WTC11 (cell line): ENCODE results near the gene PSMC6.

Experiments
- CTCF ChIP-seq: fragments of 200-600 bp; IDR thresholded peaks from 2 replicates; pipeline ENCODE4 v1.8.0; 2022; ENCODE audit warnings: antibody characterized with exemption
- MAX ChIP-seq: sonication (generic); formaldehyde crosslinking; IDR thresholded peaks from 2 replicates; pipeline ENCODE4 v1.8.0; 2022; ENCODE audit warnings: mild to moderate bottlenecking, missing genetic modification reagents
- MYBL2 ChIP-seq: sonication (generic); formaldehyde crosslinking; IDR thresholded peaks from 2 replicates; pipeline ENCODE4 v1.8.1; 2023; ENCODE audit warnings: mild to moderate bottlenecking, moderate library complexity, missing genetic modification reagents
- ZNF425 ChIP-seq: fragments of 250-450 bp; sonication (Bioruptor Pico); conservative IDR thresholded peaks from 2 replicates; pipeline ENCODE4 v1.9.0; 2021; ENCODE audit warnings: mild to moderate bottlenecking

DNA sequence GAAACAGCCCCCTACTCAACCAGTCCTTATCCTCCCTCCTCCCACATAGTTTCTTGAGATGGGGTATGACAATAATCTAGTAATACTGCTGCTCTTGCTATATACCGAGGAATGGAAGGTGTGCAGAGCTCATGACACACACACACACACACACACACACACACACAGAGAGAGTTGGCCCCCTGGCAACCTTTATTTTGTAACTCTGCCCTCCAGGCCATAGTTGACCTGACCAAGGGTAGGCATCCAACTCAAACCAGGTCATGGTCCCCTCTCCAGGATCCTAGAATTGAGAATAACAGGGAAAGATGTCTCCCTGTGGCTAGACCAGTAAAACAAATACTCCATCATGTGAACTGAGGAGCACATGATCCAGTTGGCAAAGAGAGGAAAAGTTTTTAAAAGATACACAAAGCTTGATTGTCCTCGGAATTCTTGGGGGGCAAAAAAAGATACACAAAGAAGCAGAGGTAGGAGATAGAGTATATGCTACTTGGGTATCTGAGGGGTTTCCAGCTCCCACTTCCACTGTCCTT, 22.9 kb upstream of the PSMC6 start:
- TF ChIP-seq ZNF425 (CRISPR knock-in tag) (no peak), MAX (CRISPR knock-in tag) (no peak), MYBL2 (CRISPR knock-in tag) (no peak), CTCF (no peak)
